GM19463 (cell line): ENCODE data around the gene THAP5.

ENCODE experiments used
- ATAC-seq: cut with Tn5 transposase; IDR thresholded peaks from one replicate; pipeline ENCODE4 v1.9.1; 2021; ENCODE audit warnings: mild to moderate bottlenecking, moderate library complexity; ENCODE audit not compliant: unreplicated experiment

Gene THAP5

GRCh38 chr7:108535744-108536143 is 33.8 kb downstream of the THAP5 start:
- no peak for ATAC-seq

- ATAC-seq = no peak
Observed at GRCh38 chr7:108535257-108535656, 34.2 kb downstream of the THAP5 start.

- no peak for ATAC-seq
Observed at GRCh38 chr7:108533712-108534111, 35.8 kb downstream of the THAP5 start.

- ATAC-seq = no peak
Observed at GRCh38 chr7:108529341-108529740, 40.2 kb downstream of the THAP5 start.

GRCh38 chr7:108528183-108528712 is 41.3 kb downstream of the THAP5 start:
- ATAC-seq = no peak

GRCh38 chr7:108526768-108527017 is 42.8 kb downstream of the THAP5 start:
- ATAC-seq = no peak

- peak; percentile 89 for ATAC-seq
Observed at GRCh38 chr7:108525985-108526767, 43.3 kb downstream of the THAP5 start, which contains the start of gene PNPLA8. TSS of gene PNPLA8 (minus strand) at chr7:108526135. CDS start at chr7:108515491, 10,644 bp downstream.

GRCh38 chr7:108525327-108525984 is 44.0 kb downstream of the THAP5 start:
- peak; percentile 36 for ATAC-seq

- no peak for ATAC-seq
Observed at GRCh38 chr7:108522780-108523179, 46.7 kb downstream of the THAP5 start.

GRCh38 chr7:108517951-108518350 is 51.6 kb downstream of the THAP5 start:
- ATAC-seq = no peak

GRCh38 chr7:108515630-108516029 is 53.9 kb downstream of the THAP5 start:
- no peak for ATAC-seq

- no peak for ATAC-seq
Observed at GRCh38 chr7:108515013-108515412, 54.5 kb downstream of the THAP5 start.
